Heart left ventricle (tissue), 13 donors: Measurements from ENCODE around the gene NUDT3.

Experiments
- CTCF ChIP-seq, 12 donors: fragments of 200-600 bp; sonication (generic) in 4 of 12; IDR thresholded peaks; one replicate each; pipeline versions ENCODE4 v1.5.0 to v1.8.0; 2018 to 2022; ENCODE audit warnings: antibody characterized with exemption in 12 of 12, mild to moderate bottlenecking in 5 of 12
- POLR2A ChIP-seq, 2 donors: fragments of 450-650 bp; IDR thresholded peaks; one replicate each; pipeline ENCODE4 v1.6.1; 2017; ENCODE audit warnings: antibody characterized with exemption in 2 of 2, mild to moderate bottlenecking in 2 of 2, moderate library complexity in 2 of 2
- donor health status: ischemic (EF 13 %, LVEDD 7.1; RV severe dilation, severe dysfunction).
- donor health status: DM: no; HTN: yes; CAD: no.
- donor health status: DM: no; HTN: no; CAD: no.
- donor health status: ischemic (EF 25% LVEDD 6.9; RV normal size, moderate dysfunction).
- donor health status: ischemic (EF 25% LVEDD 5.7; RV mildly dilated, moderate dysfunction).
- donor health status: ischemic (EF 35%, LVEDD 5.7; RV mildly dilated, moderate dysfunction).
- donor health status: nonischemic (EF 11% LVEDD 7.7; RV severe dilation, severe dysfunction).
- donor health status: DM: yes; HTN: yes; CAD: no.
- donor health status: PGD.
- donor health status: ischemic (EF 29% LVEDD 5.4; RV normal size, mild dysfunction).
- donor health status: nonischemic (EF 23%, LVEDD 6.1; RV moderate dilation, normal function).

DNA sequence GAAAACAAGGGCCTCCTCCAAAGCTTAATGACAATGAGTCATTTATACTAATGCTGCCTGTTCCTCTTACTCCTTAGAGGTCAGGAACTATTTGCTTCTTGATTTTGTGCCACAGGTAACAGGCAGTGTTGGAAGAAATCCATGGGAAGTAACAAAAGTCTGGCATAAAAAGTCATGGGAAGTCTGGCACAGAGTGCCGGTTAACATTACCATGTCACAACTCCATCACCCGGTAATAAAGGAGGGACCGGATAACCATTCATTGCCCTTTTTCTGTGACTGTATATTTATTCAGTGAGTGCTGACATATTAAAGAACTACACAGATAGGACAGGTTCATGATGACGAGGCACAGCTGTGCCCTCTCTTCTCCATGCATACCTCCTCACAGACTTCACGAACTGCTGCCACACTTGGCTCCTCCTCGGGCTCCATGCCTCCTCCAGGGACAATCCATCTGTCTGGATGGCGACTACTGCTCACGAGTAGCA, 50.9 kb downstream of the NUDT3 start:
- TF ChIP-seq CTCF (IDR thresholded peaks at IDR 0.05) (no peak), POLR2A (IDR thresholded peaks at IDR 0.05) (no peak)
